Testis (tissue), 2 donors: ENCODE data around the gene PTPRN2.

Source experiments
- POLR2A ChIP-seq: fragments of 450-650 bp; IDR thresholded peaks from one replicate; pipeline ENCODE4 v1.6.1; 2017; ENCODE audit warnings: antibody characterized with exemption, mild to moderate bottlenecking, moderate library complexity
- TF ChIP-seq, protein P1 (sequence below), 3 experiments: fragments of 450-650 bp in 2 of 3; fragments of 200-600 bp in 1 of 3; sonication (generic) in 1 of 3; IDR thresholded peaks; one replicate each; pipeline ENCODE4 v1.5.1; 2016 to 2019; ENCODE audit warnings: antibody characterized with exemption in 3 of 3, mild to moderate bottlenecking in 2 of 3, moderate library complexity in 1 of 3

DNA sequence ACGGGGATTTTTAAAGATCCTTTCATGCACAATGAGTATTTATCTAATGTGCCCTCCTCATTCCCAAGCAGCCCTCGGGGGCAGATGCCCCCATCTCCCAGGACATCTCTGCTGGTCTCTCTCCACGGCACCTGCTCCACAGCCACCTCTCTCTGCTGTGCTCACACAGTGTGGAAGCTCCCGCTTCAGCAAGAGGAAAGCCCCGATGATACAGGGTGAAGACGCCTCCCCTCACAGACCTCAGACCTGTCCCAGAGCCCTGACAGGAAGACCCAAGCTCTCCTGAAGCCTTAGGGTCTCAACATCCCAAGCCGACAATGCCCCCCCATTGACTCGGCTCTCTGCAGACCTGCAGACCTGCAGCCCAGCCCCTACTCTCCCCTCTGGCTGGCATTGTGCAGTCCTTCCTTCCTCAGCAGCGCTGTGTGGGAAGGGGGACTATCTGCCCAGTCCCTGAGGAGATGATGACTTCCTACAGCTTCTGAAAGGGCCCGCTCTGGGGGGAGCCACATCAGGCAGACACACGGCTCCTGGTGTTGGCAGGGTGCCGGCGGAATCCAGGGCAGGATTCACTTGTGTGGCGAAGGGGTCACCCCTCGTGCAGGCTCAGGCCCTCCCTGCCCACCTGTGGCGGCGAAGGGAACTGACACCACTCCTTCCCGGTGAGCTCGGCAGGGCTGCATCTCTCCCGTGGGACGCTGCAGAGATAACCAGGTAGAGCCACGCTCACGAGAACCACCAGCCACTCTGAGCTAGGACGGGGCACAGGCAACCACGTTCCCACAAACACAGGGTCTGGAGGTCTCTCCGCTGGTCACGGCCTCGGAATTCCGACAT lies 61.8 kb downstream of the PTPRN2 start:
- TF ChIP-seq, protein P1, sequence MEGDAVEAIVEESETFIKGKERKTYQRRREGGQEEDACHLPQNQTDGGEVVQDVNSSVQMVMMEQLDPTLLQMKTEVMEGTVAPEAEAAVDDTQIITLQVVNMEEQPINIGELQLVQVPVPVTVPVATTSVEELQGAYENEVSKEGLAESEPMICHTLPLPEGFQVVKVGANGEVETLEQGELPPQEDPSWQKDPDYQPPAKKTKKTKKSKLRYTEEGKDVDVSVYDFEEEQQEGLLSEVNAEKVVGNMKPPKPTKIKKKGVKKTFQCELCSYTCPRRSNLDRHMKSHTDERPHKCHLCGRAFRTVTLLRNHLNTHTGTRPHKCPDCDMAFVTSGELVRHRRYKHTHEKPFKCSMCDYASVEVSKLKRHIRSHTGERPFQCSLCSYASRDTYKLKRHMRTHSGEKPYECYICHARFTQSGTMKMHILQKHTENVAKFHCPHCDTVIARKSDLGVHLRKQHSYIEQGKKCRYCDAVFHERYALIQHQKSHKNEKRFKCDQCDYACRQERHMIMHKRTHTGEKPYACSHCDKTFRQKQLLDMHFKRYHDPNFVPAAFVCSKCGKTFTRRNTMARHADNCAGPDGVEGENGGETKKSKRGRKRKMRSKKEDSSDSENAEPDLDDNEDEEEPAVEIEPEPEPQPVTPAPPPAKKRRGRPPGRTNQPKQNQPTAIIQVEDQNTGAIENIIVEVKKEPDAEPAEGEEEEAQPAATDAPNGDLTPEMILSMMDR (IDR thresholded peaks at IDR 0.05), result no peak
- TF ChIP-seq POLR2A, result no peak
